NB4 (cell line): Measurements from ENCODE around the gene GPR158.

Experiments
- DNase-seq: peaks from one replicate; pipeline ENCODE4 v3.0.0; 2010; ENCODE audit warnings: low read depth
- H3K4me3 ChIP-seq: one replicate; pipeline ENCODE4 v1.5.1; 2011; ENCODE audit warnings: mild to moderate bottlenecking, low read depth, low read length, moderate library complexity
- MYC ChIP-seq: IDR thresholded peaks from 2 replicates; pipeline ENCODE4 v1.6.1; 2011; ENCODE audit warnings: low read depth, low read length
- POLR2A ChIP-seq: IDR thresholded peaks from 2 replicates; pipeline ENCODE4 v1.6.1; 2011; ENCODE audit warnings: mild to moderate bottlenecking; ENCODE audit not compliant: insufficient read length; ENCODE audit errors: extremely low read depth
- TF ChIP-seq, protein P1 (sequence below): IDR thresholded peaks from 2 replicates; pipeline ENCODE4 v1.6.1; 2011; ENCODE audit warnings: low read depth, low read length
- TF ChIP-seq, protein P2 (sequence below): IDR thresholded peaks from one replicate; pipeline ENCODE4 v1.5.1; 2012; ENCODE audit warnings: low read depth, low read length

The GPR158 gene, protein sequence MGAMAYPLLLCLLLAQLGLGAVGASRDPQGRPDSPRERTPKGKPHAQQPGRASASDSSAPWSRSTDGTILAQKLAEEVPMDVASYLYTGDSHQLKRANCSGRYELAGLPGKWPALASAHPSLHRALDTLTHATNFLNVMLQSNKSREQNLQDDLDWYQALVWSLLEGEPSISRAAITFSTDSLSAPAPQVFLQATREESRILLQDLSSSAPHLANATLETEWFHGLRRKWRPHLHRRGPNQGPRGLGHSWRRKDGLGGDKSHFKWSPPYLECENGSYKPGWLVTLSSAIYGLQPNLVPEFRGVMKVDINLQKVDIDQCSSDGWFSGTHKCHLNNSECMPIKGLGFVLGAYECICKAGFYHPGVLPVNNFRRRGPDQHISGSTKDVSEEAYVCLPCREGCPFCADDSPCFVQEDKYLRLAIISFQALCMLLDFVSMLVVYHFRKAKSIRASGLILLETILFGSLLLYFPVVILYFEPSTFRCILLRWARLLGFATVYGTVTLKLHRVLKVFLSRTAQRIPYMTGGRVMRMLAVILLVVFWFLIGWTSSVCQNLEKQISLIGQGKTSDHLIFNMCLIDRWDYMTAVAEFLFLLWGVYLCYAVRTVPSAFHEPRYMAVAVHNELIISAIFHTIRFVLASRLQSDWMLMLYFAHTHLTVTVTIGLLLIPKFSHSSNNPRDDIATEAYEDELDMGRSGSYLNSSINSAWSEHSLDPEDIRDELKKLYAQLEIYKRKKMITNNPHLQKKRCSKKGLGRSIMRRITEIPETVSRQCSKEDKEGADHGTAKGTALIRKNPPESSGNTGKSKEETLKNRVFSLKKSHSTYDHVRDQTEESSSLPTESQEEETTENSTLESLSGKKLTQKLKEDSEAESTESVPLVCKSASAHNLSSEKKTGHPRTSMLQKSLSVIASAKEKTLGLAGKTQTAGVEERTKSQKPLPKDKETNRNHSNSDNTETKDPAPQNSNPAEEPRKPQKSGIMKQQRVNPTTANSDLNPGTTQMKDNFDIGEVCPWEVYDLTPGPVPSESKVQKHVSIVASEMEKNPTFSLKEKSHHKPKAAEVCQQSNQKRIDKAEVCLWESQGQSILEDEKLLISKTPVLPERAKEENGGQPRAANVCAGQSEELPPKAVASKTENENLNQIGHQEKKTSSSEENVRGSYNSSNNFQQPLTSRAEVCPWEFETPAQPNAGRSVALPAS (N-terminal part only)

DNA sequence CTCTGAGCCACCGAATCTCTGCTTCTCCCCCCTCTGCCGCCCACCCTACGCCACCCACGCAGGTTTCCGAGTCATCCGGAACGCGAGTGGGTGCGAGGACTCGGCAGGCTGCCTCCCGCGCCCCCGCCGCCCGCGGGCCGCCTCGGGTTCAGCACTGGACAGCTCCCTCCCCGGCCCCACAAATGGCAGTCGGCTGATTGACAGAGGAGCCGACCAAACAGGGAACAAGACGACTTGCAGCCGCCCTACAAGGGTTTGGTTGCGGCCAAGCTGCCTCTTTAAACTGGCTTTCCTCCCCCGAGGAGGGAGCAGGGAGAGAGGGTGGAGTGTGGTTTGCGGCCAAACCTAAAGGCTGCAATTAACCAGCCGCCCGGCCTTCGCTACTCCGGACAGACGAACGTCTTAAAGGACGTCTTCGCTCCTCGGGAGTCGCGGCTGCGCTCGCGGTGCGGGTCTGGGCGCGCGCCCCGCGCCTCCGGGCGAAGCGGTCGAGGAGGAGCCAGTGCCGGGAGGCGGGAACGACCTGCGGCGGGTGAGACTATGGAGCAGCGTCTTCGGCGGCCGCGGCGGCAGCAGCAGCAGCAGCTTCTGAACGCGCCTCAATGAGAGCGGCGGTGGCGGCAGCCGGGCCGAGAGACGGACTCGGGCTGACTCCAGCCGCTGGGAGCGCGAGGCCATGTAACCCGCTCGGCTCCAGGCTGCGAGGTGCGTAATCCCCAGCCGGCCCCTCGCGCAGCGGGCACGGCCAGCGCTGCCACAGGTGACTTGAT lies at the start of gene GPR158:
Gene GPR158 (plus strand): TSS at position 541 of the 770 bp plus-strand sequence. CDS start 420 bp downstream, outside the sequence.
- peak; percentile 82 for DNase-seq
- H3K4me3 ChIP-seq, result no peak within 1 kb of the TSS
- TF ChIP-seq, protein P1, sequence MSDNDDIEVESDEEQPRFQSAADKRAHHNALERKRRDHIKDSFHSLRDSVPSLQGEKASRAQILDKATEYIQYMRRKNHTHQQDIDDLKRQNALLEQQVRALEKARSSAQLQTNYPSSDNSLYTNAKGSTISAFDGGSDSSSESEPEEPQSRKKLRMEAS, result no peak
- TF ChIP-seq MYC (no peak), POLR2A (no peak)

DNA sequence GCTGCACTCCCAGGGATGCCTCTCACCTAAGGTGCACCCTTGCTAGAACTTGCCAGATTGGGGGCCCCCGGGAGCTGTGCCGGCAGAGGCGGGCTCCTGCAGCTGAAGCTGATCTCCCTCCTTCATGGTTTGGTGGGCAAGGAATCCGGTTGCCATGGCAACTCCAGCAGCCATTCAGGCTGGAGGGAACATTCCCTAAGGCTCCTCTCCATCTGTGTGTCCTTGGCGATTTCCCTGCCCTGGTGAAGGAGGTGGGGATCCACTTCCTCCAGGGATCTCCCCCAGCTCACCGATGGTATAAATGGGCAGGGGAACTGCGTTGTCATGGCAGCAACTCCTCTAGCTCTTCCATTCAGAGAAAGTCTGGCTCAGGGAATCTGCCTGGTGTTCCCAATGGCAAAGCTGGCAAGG lies 49.6 kb upstream of the GPR158 start:
- TF ChIP-seq, protein P1, result no peak
- TF ChIP-seq, protein P2, sequence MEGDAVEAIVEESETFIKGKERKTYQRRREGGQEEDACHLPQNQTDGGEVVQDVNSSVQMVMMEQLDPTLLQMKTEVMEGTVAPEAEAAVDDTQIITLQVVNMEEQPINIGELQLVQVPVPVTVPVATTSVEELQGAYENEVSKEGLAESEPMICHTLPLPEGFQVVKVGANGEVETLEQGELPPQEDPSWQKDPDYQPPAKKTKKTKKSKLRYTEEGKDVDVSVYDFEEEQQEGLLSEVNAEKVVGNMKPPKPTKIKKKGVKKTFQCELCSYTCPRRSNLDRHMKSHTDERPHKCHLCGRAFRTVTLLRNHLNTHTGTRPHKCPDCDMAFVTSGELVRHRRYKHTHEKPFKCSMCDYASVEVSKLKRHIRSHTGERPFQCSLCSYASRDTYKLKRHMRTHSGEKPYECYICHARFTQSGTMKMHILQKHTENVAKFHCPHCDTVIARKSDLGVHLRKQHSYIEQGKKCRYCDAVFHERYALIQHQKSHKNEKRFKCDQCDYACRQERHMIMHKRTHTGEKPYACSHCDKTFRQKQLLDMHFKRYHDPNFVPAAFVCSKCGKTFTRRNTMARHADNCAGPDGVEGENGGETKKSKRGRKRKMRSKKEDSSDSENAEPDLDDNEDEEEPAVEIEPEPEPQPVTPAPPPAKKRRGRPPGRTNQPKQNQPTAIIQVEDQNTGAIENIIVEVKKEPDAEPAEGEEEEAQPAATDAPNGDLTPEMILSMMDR, result no peak
- TF ChIP-seq POLR2A (no peak), MYC (no peak)
- H3K4me3 ChIP-seq, result no peak overlapping the region
- DNase-seq, result no peak

GRCh38 chr10:25129592-25129991 lies 45.2 kb upstream of the GPR158 start:
- DNase-seq, result no peak
- H3K4me3 ChIP-seq, result no peak overlapping the region
- TF ChIP-seq POLR2A (no peak), MYC (no peak)
- TF ChIP-seq, protein P1, result no peak
- TF ChIP-seq, protein P2, result no peak

DNA sequence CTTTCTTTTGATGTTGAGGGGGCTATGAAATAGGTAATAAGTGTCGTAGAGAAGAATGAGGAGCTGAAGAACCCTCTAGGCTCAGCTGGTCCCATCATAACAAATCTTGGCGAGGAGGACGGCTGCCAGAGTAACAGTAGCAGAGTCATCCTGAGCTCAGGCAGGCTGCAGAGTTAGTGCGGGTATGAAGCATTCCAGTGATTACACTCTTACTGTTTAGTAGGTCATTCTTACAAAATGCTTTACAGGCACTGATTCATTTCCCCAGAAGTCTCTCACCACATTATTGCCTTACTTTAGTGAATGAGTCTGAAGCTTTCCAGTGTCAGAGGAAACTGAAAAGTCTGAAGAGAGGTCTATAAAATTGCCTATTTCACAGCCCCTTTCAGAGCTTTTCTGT lies 43.9 kb upstream of the GPR158 start:
- no peak overlapping the region for H3K4me3 ChIP-seq
- no peak for DNase-seq
- TF ChIP-seq, protein P1, result no peak
- TF ChIP-seq MYC (no peak), POLR2A (no peak)
- TF ChIP-seq, protein P2, result no peak

- no peak overlapping the region for H3K4me3 ChIP-seq
- no peak for DNase-seq
- no peak for TF ChIP-seq POLR2A
- TF ChIP-seq, protein P1, result no peak
- no peak for TF ChIP-seq MYC
- TF ChIP-seq, protein P2, result no peak
Observed at GRCh38 chr10:25142116-25142864, 32.5 kb upstream of the GPR158 start.
